CD4-positive, CD25-positive, alpha-beta regulatory T cell (primary cell): ENCODE data around the gene PRSS27. TPM values are rescaled to one million over a fixed set of nuclear protein-coding genes. Genes with fewer than 3 reads are reported as not detected.

Source experiments
- ATAC-seq, 2 donors: fragments of 150-1000 bp; cut with Tn5 transposase; one replicate each; pipeline ENCODE4 v1.10.0; 2021; ENCODE audit warnings: low read depth in 2 of 2, moderate number of reproducible peaks in 2 of 2, moderate library complexity in 1 of 2
- DNase-seq, 3 donors: peaks; one replicate each; pipeline versions ENCODE4 v3.0.0 to v3.0.0-alpha.2; 2012 to 2022; ENCODE audit warnings: mixed read lengths in 1 of 3
- H3K27ac ChIP-seq: one replicate; pipeline ENCODE4 v1.7.0; 2013; ENCODE audit warnings: mild to moderate bottlenecking, low read length; ENCODE audit not compliant: insufficient read depth, poor library complexity, severe bottlenecking
- H3K27me3 ChIP-seq: one replicate; pipeline ENCODE4 v1.7.0; 2013; ENCODE audit warnings: low read length; ENCODE audit not compliant: control insufficient read depth, insufficient read depth
- H3K36me3 ChIP-seq: one replicate; pipeline ENCODE4 v1.7.0; 2013; ENCODE audit warnings: mild to moderate bottlenecking, low read length, moderate library complexity; ENCODE audit not compliant: control insufficient read depth, insufficient read depth
- H3K4me1 ChIP-seq: 2 replicates; pipeline ENCODE4 v1.7.0; 2013; ENCODE audit warnings: mild to moderate bottlenecking, low read length; ENCODE audit not compliant: insufficient read depth, control insufficient read depth, poor library complexity, severe bottlenecking
- H3K4me3 ChIP-seq: one replicate; pipeline ENCODE4 v1.7.0; 2013; ENCODE audit warnings: low read depth, mild to moderate bottlenecking, low read length, moderate library complexity
- H3K9me3 ChIP-seq, 2 experiments: 1 replicate in 1 of 2; 2 replicates in 1 of 2; pipeline ENCODE4 v1.7.0; 2013; ENCODE audit warnings: low read length in 2 of 2, mild to moderate bottlenecking in 1 of 2, moderate library complexity in 1 of 2; ENCODE audit not compliant: control insufficient read depth in 2 of 2
- H3K27ac Mint-ChIP-seq, 3 donors: one replicate each; pipeline ENCODE4 v1.8.0; 2020 to 2022; ENCODE audit warnings: mild to moderate bottlenecking in 3 of 3, mixed read lengths in 3 of 3, moderate library complexity in 2 of 3
- H3K27me3 Mint-ChIP-seq: one replicate; pipeline ENCODE4 v1.8.0; 2022; ENCODE audit warnings: mild to moderate bottlenecking, mixed read lengths
- H3K36me3 Mint-ChIP-seq: one replicate; pipeline ENCODE4 v1.8.0; 2020; ENCODE audit warnings: mixed read lengths
- H3K4me1 Mint-ChIP-seq, 4 donors: one replicate each; pipeline ENCODE4 v1.8.0; 2020 to 2022; ENCODE audit warnings: mixed read lengths in 4 of 4, mild to moderate bottlenecking in 1 of 4
- H3K4me3 Mint-ChIP-seq, 4 donors: one replicate each; pipeline ENCODE4 v1.8.0; 2020 to 2022; ENCODE audit warnings: mild to moderate bottlenecking in 4 of 4, mixed read lengths in 4 of 4, moderate library complexity in 3 of 4
- H3K9me3 Mint-ChIP-seq, 7 donors: one replicate each; pipeline ENCODE4 v1.8.0; 2020 to 2022; ENCODE audit warnings: mixed read lengths in 7 of 7, mild to moderate bottlenecking in 3 of 7, moderate library complexity in 2 of 7
- polyA plus RNA-seq, 4 donors: library from polyadenylated mRNA; unstranded; fragments of 300-500 nt; fragmentation: Illumina TruSeq; gene quantifications; one replicate each; pipeline ENCODE4 v1.2.3, GENCODE V29; 2021
- total RNA-seq: library from RNA; stranded (reverse); gene quantifications from one replicate; pipeline ENCODE4 v1.2.3, GENCODE V29; 2022

PRSS27 gene
- total and polyA plus RNA-seq, 5 donors from 2014 or later = 0.13 to 0.81 (median 0.14) TPM; not detected in 2

DNA sequence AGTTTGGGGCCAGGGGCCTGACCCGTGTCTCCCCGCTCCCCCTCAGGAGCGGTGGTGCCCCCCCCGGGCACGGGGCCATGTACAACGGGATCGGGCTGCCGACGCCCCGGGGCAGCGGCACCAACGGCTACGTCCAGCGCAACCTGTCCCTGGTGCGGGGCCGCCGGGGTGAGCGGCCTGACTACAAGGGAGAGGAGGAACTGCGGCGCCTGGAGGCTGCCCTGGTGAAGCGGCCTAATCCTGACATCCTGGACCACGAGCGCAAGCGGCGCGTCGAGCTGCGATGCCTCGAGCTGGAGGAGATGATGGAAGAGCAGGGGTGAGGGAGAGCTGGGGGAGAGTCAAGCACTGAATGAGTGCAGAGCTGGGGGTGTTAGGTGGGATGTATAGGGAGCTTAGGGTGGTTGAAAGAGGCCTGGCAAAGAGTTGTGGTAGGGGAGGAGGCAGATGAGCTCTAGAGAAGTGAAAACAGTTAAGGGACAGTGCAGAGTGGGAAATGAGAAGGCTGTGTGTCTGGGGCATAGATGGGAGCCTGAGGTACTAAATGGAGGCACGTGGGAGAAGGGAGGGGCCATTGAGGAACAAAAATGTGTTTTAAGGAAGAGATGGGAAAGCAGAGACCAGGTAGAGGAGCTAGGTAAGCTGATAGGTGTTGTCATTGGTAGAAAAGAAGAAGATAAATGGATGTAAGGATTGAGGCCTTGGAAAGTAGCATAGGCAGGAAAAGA is 36.4 kb upstream of the PRSS27 start:
- ATAC-seq = no peak
- H3K36me3 Mint-ChIP-seq = peaks cover 69% of the 10 kb centered on the region

DNA sequence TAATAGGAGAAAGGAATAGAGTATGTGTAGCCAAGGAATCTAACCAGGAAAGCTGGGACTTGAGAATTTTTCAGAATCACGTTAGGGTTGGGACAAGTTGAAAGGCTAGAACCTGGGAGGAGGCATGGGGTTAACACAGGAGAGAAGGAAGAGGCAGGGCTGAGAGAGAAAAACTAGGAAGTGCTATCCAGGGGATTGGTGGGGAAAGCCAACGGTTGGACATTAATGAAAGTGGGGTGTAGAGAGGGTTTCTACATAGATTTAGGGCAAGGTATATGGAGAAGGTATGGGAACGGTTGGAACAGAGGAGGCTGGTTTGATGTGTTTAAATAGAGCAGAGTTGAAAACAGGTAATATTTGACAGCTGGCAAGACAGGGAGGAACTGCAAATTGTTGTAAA is 35.1 kb upstream of the PRSS27 start:
- Mint-ChIP-seq H3K9me3 (peaks cover 0 to 10% (median 0%) of the 10 kb centered on the region in 7 donors), H3K36me3 (peaks cover 56% of the 10 kb centered on the region), H3K27ac (peak overlapping the region; percentile 29 to 90 (median 86)), H3K27me3 (peaks cover 5% of the 10 kb centered on the region), H3K4me3 (peak overlapping the region; percentile 90 to 97 (median 96)), H3K4me1 (peaks cover 33 to 75% (median 45%) of the 10 kb centered on the region in 4 donors)
- H3K4me1 ChIP-seq = peaks cover 46% of the 10 kb centered on the region
- H3K4me3 ChIP-seq = peak overlapping the region; percentile 98
- H3K27ac ChIP-seq = peak overlapping the region; percentile 35
- H3K36me3 ChIP-seq = peaks cover 43% of the 10 kb centered on the region
- no peak for ATAC-seq
- H3K9me3 ChIP-seq = peaks cover 0 to 5% of the 10 kb centered on the region in 2 experiments
- DNase-seq = no peak
- H3K27me3 ChIP-seq = no peaks in the 10 kb centered on the region

More for the DNA sequence above, 36.4 kb upstream of the PRSS27 start:
- peaks cover 40 to 69% (median 50%) of the 10 kb centered on the region in 4 donors for H3K4me1 Mint-ChIP-seq
- H3K4me1 ChIP-seq = peaks cover 46% of the 10 kb centered on the region
- H3K9me3 ChIP-seq = peaks cover 0 to 5% of the 10 kb centered on the region in 2 experiments
- DNase-seq = no peak
- H3K27me3 Mint-ChIP-seq = no peaks in the 10 kb centered on the region
- peak overlapping the region; percentile 35 for H3K27ac ChIP-seq
- H3K9me3 Mint-ChIP-seq = peaks cover 0 to 7% (median 0%) of the 10 kb centered on the region in 7 donors
- H3K4me3 Mint-ChIP-seq = peak overlapping the region; percentile 5 to 97 (median 86)
- no peaks in the 10 kb centered on the region for H3K27me3 ChIP-seq
- H3K4me3 ChIP-seq = no peak overlapping the region
- peaks cover 56% of the 10 kb centered on the region for H3K36me3 ChIP-seq
- peak overlapping the region in 2 of 3 donors; percentile 21 to 34 for H3K27ac Mint-ChIP-seq

DNA sequence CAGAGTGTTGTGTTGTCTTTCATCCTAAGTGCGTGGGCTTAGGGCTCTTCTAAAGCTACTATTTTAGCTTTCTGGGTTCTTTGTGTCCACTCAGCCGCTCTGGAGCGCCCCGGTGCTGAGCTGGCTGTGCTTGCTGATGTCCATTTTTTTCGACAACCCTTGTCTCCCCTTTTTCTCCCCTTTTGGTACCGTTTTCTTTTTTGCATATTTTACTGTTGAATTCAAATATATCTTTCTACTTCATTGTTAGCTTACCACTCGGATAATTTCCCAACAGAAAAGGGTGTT is 33.7 kb upstream of the PRSS27 start:
- Mint-ChIP-seq H3K27ac (peak overlapping the region; percentile 90 to 95 (median 91)), H3K4me3 (peak overlapping the region; percentile 90 to 97 (median 96)), H3K36me3 (peaks cover 42% of the 10 kb centered on the region), H3K27me3 (peaks cover 5% of the 10 kb centered on the region), H3K4me1 (peaks cover 33 to 66% (median 39%) of the 10 kb centered on the region in 4 donors), H3K9me3 (peaks cover 0 to 10% (median 0%) of the 10 kb centered on the region in 7 donors)
- no peak for ATAC-seq
- H3K27me3 ChIP-seq = no peaks in the 10 kb centered on the region
- H3K4me1 ChIP-seq = peaks cover 43% of the 10 kb centered on the region
- peaks cover 0 to 5% of the 10 kb centered on the region in 2 experiments for H3K9me3 ChIP-seq
- H3K36me3 ChIP-seq = peaks cover 28% of the 10 kb centered on the region
- peak overlapping the region; percentile 98 for H3K4me3 ChIP-seq
- peak overlapping the region; percentile 99 for H3K27ac ChIP-seq
- no peak for DNase-seq

DNA sequence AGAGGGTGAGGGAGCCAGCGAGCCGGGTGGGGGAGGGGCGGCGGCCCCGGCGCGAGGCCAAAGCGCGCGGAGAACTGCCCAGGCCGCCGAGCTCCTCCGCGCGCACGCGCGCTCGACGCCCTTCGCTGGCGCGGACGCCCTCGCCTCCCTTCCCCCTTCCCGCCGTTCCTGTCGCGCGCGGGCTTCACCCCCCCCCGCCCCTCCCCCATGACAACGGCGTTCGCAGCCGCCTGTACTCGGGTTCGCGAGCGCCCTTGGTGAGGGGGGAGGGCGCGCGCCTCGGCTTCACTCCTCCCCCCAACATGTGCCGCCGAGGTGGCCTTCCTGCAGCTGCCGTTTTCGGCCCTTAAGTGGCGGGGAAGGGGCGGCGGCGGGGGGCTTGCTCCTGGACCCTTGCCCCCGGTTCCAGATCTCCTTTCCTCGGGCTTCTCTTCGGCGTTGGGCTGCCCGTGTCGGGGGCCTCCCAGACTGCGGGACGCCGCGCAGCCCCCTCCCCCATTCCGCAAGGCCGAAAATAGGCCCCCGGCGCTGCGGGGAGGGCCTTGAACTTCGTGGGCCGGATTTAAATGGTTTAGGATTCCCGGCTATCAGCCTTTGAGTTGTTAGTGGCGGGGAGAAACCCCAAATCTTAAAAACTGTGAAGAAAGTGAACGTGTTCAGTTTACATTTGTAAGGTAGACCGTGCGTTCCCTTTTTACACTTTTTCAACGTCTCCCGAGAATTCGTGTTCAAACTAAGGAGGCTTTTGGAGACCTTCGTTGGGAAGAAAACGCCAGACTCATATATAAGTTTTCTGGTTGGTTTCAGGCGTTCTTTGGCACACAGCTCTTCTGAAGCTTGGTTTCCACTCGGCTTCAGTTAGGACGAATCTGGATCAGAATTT is 33.1 kb upstream of the PRSS27 start:
- peaks cover 36% of the 10 kb centered on the region for H3K36me3 Mint-ChIP-seq
- H3K27ac ChIP-seq = peak overlapping the region; percentile 99
- H3K9me3 ChIP-seq = peaks cover 0 to 5% of the 10 kb centered on the region in 2 experiments
- H3K27me3 ChIP-seq = no peaks in the 10 kb centered on the region
- peak overlapping the region; percentile 90 to 97 (median 96) for H3K4me3 Mint-ChIP-seq
- H3K27me3 Mint-ChIP-seq = peaks cover 5% of the 10 kb centered on the region
- peak overlapping the region; percentile 98 for H3K4me3 ChIP-seq
- H3K4me1 ChIP-seq = peaks cover 43% of the 10 kb centered on the region
- H3K36me3 ChIP-seq = peaks cover 23% of the 10 kb centered on the region
- peak overlapping the region; percentile 91 to 99 (median 99) for H3K27ac Mint-ChIP-seq
- ATAC-seq (peak; percentile 20 to 22), DNase-seq (peak in 2 of 3 donors; percentile 58 to 73)
- H3K9me3 Mint-ChIP-seq = peaks cover 0 to 10% (median 0%) of the 10 kb centered on the region in 7 donors
- peaks cover 33 to 62% (median 37%) of the 10 kb centered on the region in 4 donors for H3K4me1 Mint-ChIP-seq

DNA sequence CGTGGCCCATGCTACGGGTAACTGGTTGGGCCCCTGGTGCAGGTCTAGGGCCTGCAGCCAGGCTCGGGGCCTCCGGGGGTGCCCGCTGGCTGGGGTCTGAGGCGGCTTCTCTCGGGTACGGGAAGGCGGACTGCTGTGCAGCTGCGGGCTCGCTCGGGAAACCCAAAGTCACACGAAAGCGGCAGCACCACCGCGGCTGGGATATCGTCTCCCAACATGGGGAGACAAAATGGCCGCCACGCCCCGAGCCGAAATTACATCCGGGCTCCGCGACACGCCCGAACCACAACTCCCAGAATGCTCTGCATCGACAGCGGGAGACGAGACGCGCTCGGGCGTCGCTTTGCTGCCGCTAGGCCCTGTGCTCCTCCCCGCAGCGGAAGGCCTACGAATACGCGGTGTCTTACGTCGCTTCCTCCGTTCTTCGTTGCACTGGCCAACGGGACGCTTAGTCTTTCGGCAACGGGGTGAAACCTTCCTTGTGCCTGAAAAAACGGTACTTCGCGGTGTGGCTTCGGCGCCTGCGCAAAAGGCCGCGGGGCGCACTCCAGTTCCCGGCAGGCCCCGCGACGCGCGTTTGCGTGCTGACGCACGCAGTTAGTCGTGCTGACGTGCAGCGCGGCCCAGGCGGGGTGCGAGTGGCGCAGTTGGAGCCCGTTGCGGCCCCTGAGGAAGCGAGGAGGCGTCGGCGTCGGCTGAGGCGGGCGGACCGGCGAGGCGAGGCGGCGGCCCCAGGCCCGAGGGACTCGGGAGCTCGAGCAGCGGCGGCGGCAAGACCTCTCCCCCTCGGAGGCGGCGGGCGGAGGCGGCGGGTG is 32.2 kb upstream of the PRSS27 start, which contains the start of gene SRRM2:
Gene SRRM2 (plus strand): TSS at position 604 of the 815 bp plus-strand sequence. CDS start 3,727 bp downstream, outside the sequence.
- H3K4me3 Mint-ChIP-seq = peak within 1 kb of the TSS; percentile 92 to 97 (median 96)
- peaks cover 14% of the 10 kb centered on the region for H3K36me3 ChIP-seq
- H3K27ac ChIP-seq = peak within 1 kb of the TSS; percentile 99
- H3K27ac Mint-ChIP-seq = peak within 1 kb of the TSS; percentile 98 to 99 (median 99)
- H3K27me3 ChIP-seq = no peaks in the 10 kb centered on the region
- H3K4me1 Mint-ChIP-seq = peaks cover 32 to 55% (median 34%) of the 10 kb centered on the region in 4 donors
- H3K4me3 ChIP-seq = peak within 1 kb of the TSS; percentile 98
- H3K27me3 Mint-ChIP-seq = peaks cover 5% of the 10 kb centered on the region
- ATAC-seq = peak; percentile 86 to 87
- H3K36me3 Mint-ChIP-seq = peaks cover 28% of the 10 kb centered on the region
- H3K9me3 Mint-ChIP-seq = peaks cover 0 to 10% (median 0%) of the 10 kb centered on the region in 7 donors
- H3K4me1 ChIP-seq = peaks cover 43% of the 10 kb centered on the region
- peak; percentile 90 to 98 (median 97) for DNase-seq
- H3K9me3 ChIP-seq = peaks cover 0 to 5% of the 10 kb centered on the region in 2 experiments

DNA sequence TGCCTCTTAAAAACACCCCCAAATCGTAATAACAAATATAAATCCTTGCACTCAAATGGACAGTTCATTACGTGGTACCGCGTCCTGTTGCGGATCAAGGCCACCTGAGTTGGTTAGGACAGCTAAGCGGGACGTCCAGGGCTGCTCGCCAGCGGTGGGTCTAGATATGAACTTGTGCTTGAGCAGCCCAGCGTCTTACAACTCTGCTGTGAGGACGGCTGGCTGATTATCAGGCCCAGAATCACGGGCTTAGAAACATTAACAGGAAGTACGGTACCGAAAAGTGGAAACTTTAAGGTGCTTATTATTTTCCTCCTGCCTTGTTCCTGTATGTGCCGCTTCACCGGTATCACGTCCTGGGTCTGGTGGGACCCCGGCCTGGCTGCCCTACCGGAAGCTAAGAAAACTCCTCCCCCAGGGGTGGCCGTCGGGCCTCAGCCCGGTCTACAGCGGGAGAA is 31.6 kb upstream of the PRSS27 start:
- Histone ChIP-seq H3K4me3 (no peak overlapping the region), H3K27me3 (no peaks in the 10 kb centered on the region), H3K9me3 (peaks cover 0 to 5% of the 10 kb centered on the region in 2 experiments), H3K36me3 (peaks cover 8% of the 10 kb centered on the region), H3K4me1 (peaks cover 38% of the 10 kb centered on the region), H3K27ac (peak overlapping the region; percentile 99)
- peak overlapping the region; percentile 98 to 99 (median 99) for H3K27ac Mint-ChIP-seq
- H3K36me3 Mint-ChIP-seq = peaks cover 21% of the 10 kb centered on the region
- ATAC-seq (no peak), DNase-seq (no peak)
- H3K27me3 Mint-ChIP-seq = peaks cover 5% of the 10 kb centered on the region
- peaks cover 26 to 48% (median 28%) of the 10 kb centered on the region in 4 donors for H3K4me1 Mint-ChIP-seq
- peak overlapping the region; percentile 92 to 97 (median 96) for H3K4me3 Mint-ChIP-seq
- H3K9me3 Mint-ChIP-seq = peaks cover 0 to 10% (median 0%) of the 10 kb centered on the region in 7 donors
